Tibial nerve (tissue), 4 donors: Measurements from ENCODE around the gene PHF3. TPM values are rescaled to one million over a fixed set of nuclear protein-coding genes. Genes with fewer than 3 reads are reported as not detected.
A peak's percentile ranks its signal among the peaks of the same experiment; 100 is the strongest.

Source experiments
- DNase-seq, 2 donors: peaks; one replicate each; pipeline ENCODE4 v3.0.0-alpha.2; 2019; ENCODE audit warnings: low spot score in 2 of 2
- H3K27ac ChIP-seq, 4 donors: fragments of 200-600 bp; sonication (generic) in 3 of 4; one replicate each; pipeline ENCODE4 v1.5.1; 2017 to 2019; ENCODE audit warnings: mild to moderate bottlenecking in 1 of 4
- H3K27me3 ChIP-seq, 2 donors: fragments of 200-600 bp; sonication (generic) in 1 of 2; one replicate each; pipeline versions ENCODE4 v1.5.1 to v1.6.0; 2017 to 2019
- H3K36me3 ChIP-seq, 3 donors: fragments of 200-600 bp; sonication (generic); one replicate each; pipeline ENCODE4 v1.5.1; 2018 to 2019
- H3K4me1 ChIP-seq, 4 donors: fragments of 200-600 bp; sonication (generic) in 3 of 4; one replicate each; pipeline ENCODE4 v1.5.1; 2017 to 2019
- H3K4me3 ChIP-seq, 4 donors: fragments of 200-600 bp; sonication (generic) in 3 of 4; one replicate each; pipeline ENCODE4 v1.5.1; 2017 to 2019; ENCODE audit warnings: mild to moderate bottlenecking in 1 of 4, moderate library complexity in 1 of 4
- H3K9me3 ChIP-seq, 4 donors: fragments of 200-600 bp; sonication (generic) in 3 of 4; one replicate each; pipeline ENCODE4 v1.5.1; 2017 to 2019
- EP300 ChIP-seq, 2 donors: sonication (generic); formaldehyde crosslinking; IDR thresholded peaks; one replicate each; pipeline ENCODE4 v1.6.1; 2017; ENCODE audit warnings: antibody characterized with exemption in 2 of 2, mild to moderate bottlenecking in 1 of 2
- POLR2A ChIP-seq, 2 donors: fragments of 450-650 bp; IDR thresholded peaks; one replicate each; pipeline ENCODE4 v1.6.1; 2017; ENCODE audit warnings: antibody characterized with exemption in 2 of 2, mild to moderate bottlenecking in 2 of 2, moderate library complexity in 2 of 2
- WGBS, 2 donors: methylation state at CpG; one replicate each; pipeline ENCODE4 v1.1.5; 2018; 5-methylcytosine and 5-hydroxymethylcytosine counted together
- total RNA-seq, 4 donors: library from RNA; depleted of rRNA; stranded (reverse); fragments of >200 nt; gene quantifications; one replicate each; pipeline ENCODE4 v1.1.0, GENCODE V29; 2016
- TF ChIP-seq, protein P1 (sequence below), 5 experiments: fragments of 200-600 bp in 3 of 5; fragments of 450-650 bp in 2 of 5; sonication (generic) in 3 of 5; IDR thresholded peaks; one replicate each; pipeline ENCODE4 v1.5.1; 2016 to 2019; ENCODE audit warnings: antibody characterized with exemption in 5 of 5, mild to moderate bottlenecking in 3 of 5, moderate library complexity in 2 of 5

Gene PHF3, protein sequence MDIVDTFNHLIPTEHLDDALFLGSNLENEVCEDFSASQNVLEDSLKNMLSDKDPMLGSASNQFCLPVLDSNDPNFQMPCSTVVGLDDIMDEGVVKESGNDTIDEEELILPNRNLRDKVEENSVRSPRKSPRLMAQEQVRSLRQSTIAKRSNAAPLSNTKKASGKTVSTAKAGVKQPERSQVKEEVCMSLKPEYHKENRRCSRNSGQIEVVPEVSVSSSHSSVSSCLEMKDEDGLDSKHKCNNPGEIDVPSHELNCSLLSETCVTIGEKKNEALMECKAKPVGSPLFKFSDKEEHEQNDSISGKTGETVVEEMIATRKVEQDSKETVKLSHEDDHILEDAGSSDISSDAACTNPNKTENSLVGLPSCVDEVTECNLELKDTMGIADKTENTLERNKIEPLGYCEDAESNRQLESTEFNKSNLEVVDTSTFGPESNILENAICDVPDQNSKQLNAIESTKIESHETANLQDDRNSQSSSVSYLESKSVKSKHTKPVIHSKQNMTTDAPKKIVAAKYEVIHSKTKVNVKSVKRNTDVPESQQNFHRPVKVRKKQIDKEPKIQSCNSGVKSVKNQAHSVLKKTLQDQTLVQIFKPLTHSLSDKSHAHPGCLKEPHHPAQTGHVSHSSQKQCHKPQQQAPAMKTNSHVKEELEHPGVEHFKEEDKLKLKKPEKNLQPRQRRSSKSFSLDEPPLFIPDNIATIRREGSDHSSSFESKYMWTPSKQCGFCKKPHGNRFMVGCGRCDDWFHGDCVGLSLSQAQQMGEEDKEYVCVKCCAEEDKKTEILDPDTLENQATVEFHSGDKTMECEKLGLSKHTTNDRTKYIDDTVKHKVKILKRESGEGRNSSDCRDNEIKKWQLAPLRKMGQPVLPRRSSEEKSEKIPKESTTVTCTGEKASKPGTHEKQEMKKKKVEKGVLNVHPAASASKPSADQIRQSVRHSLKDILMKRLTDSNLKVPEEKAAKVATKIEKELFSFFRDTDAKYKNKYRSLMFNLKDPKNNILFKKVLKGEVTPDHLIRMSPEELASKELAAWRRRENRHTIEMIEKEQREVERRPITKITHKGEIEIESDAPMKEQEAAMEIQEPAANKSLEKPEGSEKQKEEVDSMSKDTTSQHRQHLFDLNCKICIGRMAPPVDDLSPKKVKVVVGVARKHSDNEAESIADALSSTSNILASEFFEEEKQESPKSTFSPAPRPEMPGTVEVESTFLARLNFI (N-terminal part only)
- 10 to 100 TPM; 59.1 to 75.3 (median 69.9) TPM for total RNA-seq

DNA sequence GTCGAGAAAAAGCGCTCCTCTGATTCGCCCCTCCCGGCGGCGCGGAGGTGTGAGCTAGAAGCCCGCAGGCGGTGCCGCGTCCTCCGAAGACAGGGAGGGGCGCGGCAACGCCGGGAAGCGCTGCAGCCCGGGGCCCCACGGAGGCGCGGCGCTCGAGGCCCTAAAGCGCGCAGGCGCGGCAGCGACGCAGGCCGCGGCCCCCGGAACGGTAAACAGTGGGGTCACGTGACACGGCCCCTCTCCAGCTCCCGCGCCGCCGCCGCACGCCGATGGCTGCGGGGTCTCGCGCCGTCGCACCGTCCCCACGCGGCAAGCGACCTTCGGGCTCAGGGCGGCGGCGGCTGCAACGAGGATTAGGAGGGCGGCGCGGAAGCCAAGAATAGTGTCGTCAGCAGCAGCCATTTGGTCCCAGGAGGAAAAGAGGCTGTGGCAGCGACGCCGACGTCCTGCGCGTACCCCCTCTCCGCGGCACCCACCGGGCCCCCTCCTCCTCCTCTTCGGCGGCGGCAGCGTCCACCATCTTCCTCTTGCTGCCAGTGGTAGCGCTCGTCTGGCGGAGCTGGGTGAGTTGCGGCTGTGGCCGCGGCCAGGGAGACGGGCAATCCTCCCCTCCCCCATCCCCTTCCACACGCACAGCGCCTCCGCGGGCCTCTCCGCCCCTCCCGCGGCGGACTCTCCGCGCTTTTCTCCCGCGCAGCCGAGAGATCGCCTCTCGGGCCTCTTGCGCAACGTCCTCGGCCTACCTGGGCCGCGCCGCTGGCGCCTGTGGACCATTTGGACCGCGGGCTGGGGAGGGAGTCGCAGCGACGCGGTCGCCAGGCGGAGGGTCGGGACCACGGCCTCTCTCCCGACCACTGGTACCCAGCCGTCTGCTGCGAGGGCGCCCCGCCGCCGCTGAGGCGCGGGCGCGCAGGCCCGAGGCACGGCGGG is at the start of gene PHF3:
PHF3 (plus strand) TSS at position 215 of the 930 bp plus-strand sequence. CDS start 10,750 bp downstream, outside the sequence.
- H3K4me1 ChIP-seq, result peaks cover 0 to 47% (median 31%) of the 10 kb centered on the region in 4 donors
- H3K36me3 ChIP-seq, result no peaks in the 10 kb centered on the region
- no peaks in the 10 kb centered on the region for H3K27me3 ChIP-seq
- peak within 1 kb of the TSS; percentile 74 to 99 (median 84) for H3K4me3 ChIP-seq
- 1% methylated on average over 51 to 104 of the region's 126 CpGs for WGBS, 2 donors
- peak; percentile 74 to 75 for DNase-seq
- peak within 1 kb of the TSS; percentile 88 to 98 (median 98) for H3K27ac ChIP-seq
- no peaks in the 10 kb centered on the region for H3K9me3 ChIP-seq
- TF ChIP-seq POLR2A (IDR thresholded peaks at IDR 0.05) (peak in 1 of 2 donors; percentile 66), EP300 (IDR thresholded peaks at IDR 0.05) (peak in 1 of 2 donors; percentile 92)
- TF ChIP-seq, protein P1, sequence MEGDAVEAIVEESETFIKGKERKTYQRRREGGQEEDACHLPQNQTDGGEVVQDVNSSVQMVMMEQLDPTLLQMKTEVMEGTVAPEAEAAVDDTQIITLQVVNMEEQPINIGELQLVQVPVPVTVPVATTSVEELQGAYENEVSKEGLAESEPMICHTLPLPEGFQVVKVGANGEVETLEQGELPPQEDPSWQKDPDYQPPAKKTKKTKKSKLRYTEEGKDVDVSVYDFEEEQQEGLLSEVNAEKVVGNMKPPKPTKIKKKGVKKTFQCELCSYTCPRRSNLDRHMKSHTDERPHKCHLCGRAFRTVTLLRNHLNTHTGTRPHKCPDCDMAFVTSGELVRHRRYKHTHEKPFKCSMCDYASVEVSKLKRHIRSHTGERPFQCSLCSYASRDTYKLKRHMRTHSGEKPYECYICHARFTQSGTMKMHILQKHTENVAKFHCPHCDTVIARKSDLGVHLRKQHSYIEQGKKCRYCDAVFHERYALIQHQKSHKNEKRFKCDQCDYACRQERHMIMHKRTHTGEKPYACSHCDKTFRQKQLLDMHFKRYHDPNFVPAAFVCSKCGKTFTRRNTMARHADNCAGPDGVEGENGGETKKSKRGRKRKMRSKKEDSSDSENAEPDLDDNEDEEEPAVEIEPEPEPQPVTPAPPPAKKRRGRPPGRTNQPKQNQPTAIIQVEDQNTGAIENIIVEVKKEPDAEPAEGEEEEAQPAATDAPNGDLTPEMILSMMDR (IDR thresholded peaks at IDR 0.05), result peak in 3 of 5 experiments; percentile 5 to 45 (median 14)

DNA sequence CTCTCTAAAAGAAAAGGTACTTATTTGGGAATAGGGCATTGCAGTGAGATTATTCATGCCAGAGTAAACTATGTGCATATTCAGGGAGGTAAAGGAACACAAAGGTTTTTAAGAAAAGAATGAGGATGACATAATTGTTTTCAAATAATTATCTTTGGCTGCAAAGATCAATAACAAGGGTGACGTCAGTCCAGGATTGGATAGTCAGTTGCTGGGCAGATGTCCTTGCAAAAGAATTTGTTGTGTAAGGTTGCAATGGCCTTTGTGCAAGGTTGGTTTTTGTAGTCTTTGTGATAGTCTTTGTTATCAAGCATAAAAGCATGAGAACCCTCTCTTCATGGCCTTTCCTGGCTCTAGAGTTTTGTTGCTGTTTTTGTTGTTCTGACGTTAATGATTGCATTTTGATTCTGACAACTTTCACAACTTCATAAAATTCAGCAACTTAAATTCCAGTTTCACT is 45.6 kb upstream of the PHF3 start:
- no peak for DNase-seq
- TF ChIP-seq POLR2A (IDR thresholded peaks at IDR 0.05), result no peak
- TF ChIP-seq EP300 (IDR thresholded peaks at IDR 0.05), result no peak
- TF ChIP-seq, protein P1 (IDR thresholded peaks at IDR 0.05), result no peak
- Histone ChIP-seq H3K36me3 (no peaks in the 10 kb centered on the region), H3K27me3 (no peaks in the 10 kb centered on the region), H3K27ac (no peak overlapping the region), H3K4me1 (no peaks in the 10 kb centered on the region), H3K9me3 (no peaks in the 10 kb centered on the region), H3K4me3 (no peak overlapping the region)
- 52 to 55% methylated on average over 2 of the region's 2 CpGs for WGBS, 2 donors

DNA sequence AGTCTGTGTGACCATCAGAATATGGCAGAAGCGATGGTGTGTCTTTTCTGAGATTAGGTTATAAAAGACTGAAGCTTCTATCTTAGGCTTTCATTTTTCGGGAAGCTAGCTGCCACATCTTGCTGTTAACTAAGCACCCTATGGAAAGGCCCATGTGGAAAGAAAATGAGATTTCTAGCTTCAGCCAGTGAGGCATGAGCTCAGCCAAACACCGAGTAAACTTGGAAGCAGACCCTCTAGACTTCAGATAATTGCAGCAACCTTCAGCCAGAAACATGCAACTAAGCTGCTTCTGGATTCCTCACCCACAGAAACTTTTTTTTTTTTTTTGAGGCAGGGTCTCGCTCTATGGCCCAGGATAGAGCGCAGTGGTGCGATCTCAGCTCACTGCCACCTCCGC is 42.7 kb upstream of the PHF3 start:
- Histone ChIP-seq H3K9me3 (no peaks in the 10 kb centered on the region), H3K4me3 (no peak overlapping the region), H3K4me1 (peaks cover 0 to 5% (median 0%) of the 10 kb centered on the region in 4 donors), H3K27me3 (no peaks in the 10 kb centered on the region), H3K27ac (no peak overlapping the region), H3K36me3 (no peaks in the 10 kb centered on the region)
- TF ChIP-seq, protein P1 (IDR thresholded peaks at IDR 0.05), result no peak
- TF ChIP-seq EP300 (IDR thresholded peaks at IDR 0.05), result no peak
- no peak for TF ChIP-seq POLR2A (IDR thresholded peaks at IDR 0.05)
- no peak for DNase-seq
- WGBS, 2 donors, result 88 to 97% methylated on average over 6 to 7 of the region's 7 CpGs
